HepG2 (cell line): ENCODE data around the gene CDC37. TPM values are rescaled to one million over a fixed set of nuclear protein-coding genes. Genes with fewer than 3 reads are reported as not detected.

ENCODE experiments used
- AGO1 ChIP-seq: fragments of 200-400 bp; formaldehyde crosslinking; IDR thresholded peaks from 2 replicates; pipeline ENCODE4 v1.6.1; 2017; ENCODE audit warnings: mild to moderate bottlenecking, low read depth, low read length, moderate library complexity; ENCODE audit not compliant: poor library complexity, severe bottlenecking
- ARNTL ChIP-seq: sonication (generic); formaldehyde crosslinking; IDR thresholded peaks from 2 replicates; pipeline ENCODE4 v1.4.0; 2020; ENCODE audit warnings: mild to moderate bottlenecking, missing genetic modification reagents
- E2F5 ChIP-seq: sonication (generic); formaldehyde crosslinking; conservative IDR thresholded peaks from 2 replicates; pipeline ENCODE4 v1.4.0; 2020; ENCODE audit warnings: missing genetic modification reagents
- GZF1 ChIP-seq: sonication (generic); formaldehyde crosslinking; IDR thresholded peaks from 2 replicates; pipeline ENCODE4 v1.5.1; 2020; ENCODE audit warnings: mild to moderate bottlenecking, missing genetic modification reagents
- IKZF5 ChIP-seq: IDR thresholded peaks from 2 replicates; pipeline ENCODE4 v1.6.1; 2018; ENCODE audit warnings: missing genetic modification reagents, mild to moderate bottlenecking, missing compliant biosample characterization
- MAFF ChIP-seq: IDR thresholded peaks from 2 replicates; pipeline ENCODE4 v1.6.1; 2011; ENCODE audit warnings: low read depth, low read length, improper control_type of control experiment
- SALL1 ChIP-seq: sonication (generic); formaldehyde crosslinking; IDR thresholded peaks from 2 replicates; pipeline ENCODE4 v1.8.0; 2022; ENCODE audit warnings: mild to moderate bottlenecking, missing genetic modification reagents
- TOE1 ChIP-seq: sonication (generic); formaldehyde crosslinking; IDR thresholded peaks from 2 replicates; pipeline ENCODE4 v1.4.0; 2020; ENCODE audit warnings: mild to moderate bottlenecking, missing genetic modification reagents
- ZBTB3 ChIP-seq: sonication (generic); formaldehyde crosslinking; IDR thresholded peaks from 2 replicates; pipeline ENCODE4 v1.4.0; 2020; ENCODE audit warnings: low read depth, mild to moderate bottlenecking, moderate library complexity, missing genetic modification reagents, borderline replicate concordance
- ZHX2 ChIP-seq, 2 experiments: sonication (generic) in 1 of 2; formaldehyde crosslinking in 1 of 2; IDR thresholded peaks; 2 replicates each; pipeline versions ENCODE4 v1.6.1 to v1.9.0; 2014 to 2022; ENCODE audit warnings: antibody characterized with exemption in 1 of 2, borderline replicate concordance in 1 of 2, inconsistent platforms in 1 of 2, low read depth in 1 of 2, missing genetic modification reagents in 1 of 2
- ZNF281 ChIP-seq: sonication (generic); formaldehyde crosslinking; IDR thresholded peaks from 2 replicates; pipeline ENCODE4 v1.4.0; 2020; ENCODE audit warnings: missing genetic modification reagents, borderline replicate concordance
- ZNF441 ChIP-seq: sonication (generic); formaldehyde crosslinking; IDR thresholded peaks from 2 replicates; pipeline ENCODE4 v1.7.0; 2021; ENCODE audit warnings: missing genetic modification reagents, borderline replicate concordance
- ZNF747 ChIP-seq: sonication (generic); formaldehyde crosslinking; IDR thresholded peaks from 2 replicates; pipeline ENCODE4 v1.8.1; 2023; ENCODE audit warnings: missing genetic modification reagents, mild to moderate bottlenecking, borderline replicate concordance
- ZNF772 ChIP-seq: sonication (generic); formaldehyde crosslinking; IDR thresholded peaks from 2 replicates; pipeline ENCODE4 v1.5.0; 2020; ENCODE audit warnings: mild to moderate bottlenecking, missing genetic modification reagents
- ZNF776 ChIP-seq: sonication (generic); formaldehyde crosslinking; IDR thresholded peaks from 2 replicates; pipeline ENCODE4 v1.4.0; 2020; ENCODE audit warnings: mild to moderate bottlenecking, missing genetic modification reagents
- ZNF777 ChIP-seq: sonication (generic); formaldehyde crosslinking; IDR thresholded peaks from 2 replicates; pipeline ENCODE4 v1.4.0; 2020; ENCODE audit warnings: missing genetic modification reagents
- ZNF83 ChIP-seq: sonication (generic); formaldehyde crosslinking; IDR thresholded peaks from 2 replicates; pipeline ENCODE4 v1.4.0; 2020; ENCODE audit warnings: missing genetic modification reagents, mild to moderate bottlenecking, borderline replicate concordance
- ZSCAN12 ChIP-seq: sonication (generic); formaldehyde crosslinking; IDR thresholded peaks from 2 replicates; pipeline ENCODE4 v1.9.0; 2021; ENCODE audit warnings: mild to moderate bottlenecking, missing genetic modification reagents
- polyA plus RNA-seq, 8 experiments: library from polyadenylated mRNA; depleted of rRNA in 3 of 8; stranded (reverse) in 7 of 8; unstranded in 1 of 8; fragments of >200 nt; fragmentation: Illumina TruSeq in 4 of 8; extraction: Trizol in 4 of 8; gene quantifications; 2 replicates each; pipeline versions ENCODE4 v1.2.1 to v1.2.3, GENCODE V29; 2011 to 2016; ENCODE audit warnings: low read depth in 4 of 8, missing spikeins in 1 of 8, mixed read lengths in 1 of 8; ENCODE audit not compliant: insufficient read depth in 1 of 8
- total RNA-seq, 5 experiments: library from RNA; depleted of rRNA; stranded (reverse); fragments of >200 nt; fragmentation: Illumina TruSeq; extraction: Trizol; gene quantifications; 2 replicates each; pipeline ENCODE4 v1.2.3, GENCODE V29; 2016; ENCODE audit warnings: low read depth in 1 of 5

Gene CDC37
- total and polyA plus RNA-seq, 2 of the 13 experiments (the other 11 are each of a cell fraction or from before 2014, with no cell fraction given) = 158 to 177 TPM

GRCh38 chr19:10424011-10424637, 20.8 kb upstream of the CDC37 start (continued):
- no peak for TF ChIP-seq ZSCAN12 (CRISPR knock-in tag)
- 0 out of 2 replicates have a peak, but pooled peaks have one; percentile 16 for TF ChIP-seq ZNF776
- TF ChIP-seq ZNF83 = no peak
- 0 out of 2 replicates have a peak, but pooled peaks have one; percentile 54 for TF ChIP-seq ZNF441 (CRISPR knock-in tag)
- TF ChIP-seq SALL1 (CRISPR knock-in tag) = peak; percentile 55
- no peak for TF ChIP-seq ARNTL
- TF ChIP-seq ZNF281 (CRISPR knock-in tag) = no peak; the same call in 1 of the 2 replicates
- TF ChIP-seq E2F5 (CRISPR knock-in tag) = 0 out of 2 replicates have a peak, but pooled peaks have one; percentile 22
- no peak for TF ChIP-seq ZNF747 (CRISPR knock-in tag)
- no peak; the same call in 1 of the 2 replicates for TF ChIP-seq ZNF777
- peak; percentile 46; the same call in 1 of the 2 replicates for TF ChIP-seq ZNF772 (CRISPR knock-in tag)
- TF ChIP-seq GZF1 (CRISPR knock-in tag) = no peak
- peak; percentile 34 for TF ChIP-seq AGO1
- TF ChIP-seq ZHX2 (IDR thresholded peaks at IDR 0.05; ENCODE audit: low read depth) = no peak
- TF ChIP-seq ZHX2 (CRISPR knock-in tag; IDR thresholded peaks at IDR 0.05; ENCODE audit: borderline replicate concordance) = no peak
- TF ChIP-seq ZBTB3 = no peak
- no peak for TF ChIP-seq MAFF
- TF ChIP-seq TOE1 (CRISPR knock-in tag) = no peak
- TF ChIP-seq IKZF5 (CRISPR knock-in tag) = no peak
